HG03139 (cell line): ENCODE results near the gene IPO11.

Experiments used
- ATAC-seq: cut with Tn5 transposase; IDR thresholded peaks from one replicate; pipeline ENCODE4 v1.9.1; 2021; ENCODE audit not compliant: unreplicated experiment

IPO11 gene

DNA sequence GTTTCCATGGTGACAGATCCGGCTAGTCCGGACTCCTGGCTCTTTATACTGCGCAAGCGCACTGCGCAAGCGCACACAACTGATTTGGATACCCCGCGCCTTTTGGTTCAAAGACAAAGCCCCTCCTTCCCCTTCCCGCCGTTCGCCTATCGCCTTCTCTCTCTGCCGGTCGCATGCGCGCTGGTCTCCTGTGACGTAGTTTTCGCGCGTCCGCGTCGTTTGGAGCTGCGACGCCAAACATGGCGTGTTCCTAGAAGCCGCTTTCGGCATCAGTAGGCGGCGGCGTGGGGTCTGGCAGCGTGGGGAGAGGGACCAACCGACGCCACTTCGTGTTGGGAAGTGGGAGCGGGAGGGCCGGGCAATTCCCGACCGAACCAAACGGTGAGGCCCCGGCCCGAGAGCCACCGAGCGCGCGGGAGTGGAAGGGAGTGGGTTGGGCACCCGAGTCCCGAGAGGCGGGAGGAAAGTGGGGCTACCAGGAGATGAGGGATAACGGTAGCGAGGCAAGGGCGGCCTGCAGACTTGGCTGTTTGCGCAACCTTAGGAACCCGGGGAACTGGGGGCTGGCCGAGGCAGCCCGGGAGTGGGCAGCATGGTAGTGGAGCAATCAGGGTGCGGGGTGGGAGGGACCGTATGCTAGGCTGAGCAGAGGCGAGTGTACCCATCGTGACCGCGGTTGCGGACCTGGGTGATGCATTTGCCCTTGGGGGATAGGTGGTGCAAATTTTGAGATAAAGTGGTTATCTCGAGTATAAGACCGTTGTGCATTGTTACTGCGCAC lies at the start of gene IPO11:
TSS of gene IPO11 (plus strand) at position 215 of the 781 bp plus-strand sequence. CDS start 24,517 bp downstream, outside the sequence.
- peak; percentile 95 for ATAC-seq

DNA sequence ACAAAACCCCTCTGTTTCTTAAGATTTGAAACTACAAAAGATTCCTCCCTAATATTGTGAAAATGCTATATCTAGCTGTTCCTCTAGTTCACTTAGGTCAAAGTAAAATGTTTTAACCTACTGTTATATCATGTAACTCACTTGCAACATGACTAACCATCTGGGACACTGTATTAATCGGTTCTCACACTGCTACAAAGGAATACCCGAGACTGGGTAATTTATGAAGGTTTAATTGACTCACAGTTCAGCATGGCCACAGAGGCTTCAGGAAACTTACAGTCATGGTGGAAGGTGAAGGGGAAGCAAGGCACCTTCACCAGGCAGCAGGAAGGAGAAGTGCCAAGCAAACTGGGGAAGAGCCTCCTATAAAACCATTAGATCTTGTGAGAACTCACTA lies 43.5 kb upstream of the IPO11 start:
- no peak for ATAC-seq

DNA sequence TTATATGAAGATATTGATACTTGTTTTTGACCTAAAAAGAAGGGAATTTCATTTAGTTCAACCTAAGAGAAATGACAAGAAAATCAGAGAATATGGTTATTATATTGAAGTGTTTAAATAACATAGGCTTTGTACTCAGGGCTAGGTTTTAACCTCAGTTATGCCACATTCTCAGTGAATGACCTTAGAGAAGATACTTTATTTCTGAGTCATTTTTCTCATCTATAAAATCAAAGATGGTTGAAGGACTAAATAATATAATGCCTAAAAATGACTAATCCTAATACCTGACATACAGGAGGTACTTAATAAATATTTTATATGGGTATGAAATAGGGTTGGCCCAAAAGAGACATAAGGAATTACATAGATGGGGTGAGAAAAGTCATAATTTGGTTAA lies 41.2 kb upstream of the IPO11 start:
- ATAC-seq = no peak

GRCh38 chr5:62372600-62372999 lies 40.0 kb upstream of the IPO11 start:
- no peak for ATAC-seq

- ATAC-seq = no peak
These were observed 39.2 kb upstream of the IPO11 start for GRCh38 chr5:62373382-62373781.

- ATAC-seq = no peak
These were observed 38.5 kb upstream of the IPO11 start for GRCh38 chr5:62374090-62374489.

- ATAC-seq = no peak
These were observed 36.9 kb upstream of the IPO11 start for GRCh38 chr5:62375627-62376026.

- ATAC-seq = no peak
These were observed 36.5 kb upstream of the IPO11 start for GRCh38 chr5:62376064-62376463.

DNA sequence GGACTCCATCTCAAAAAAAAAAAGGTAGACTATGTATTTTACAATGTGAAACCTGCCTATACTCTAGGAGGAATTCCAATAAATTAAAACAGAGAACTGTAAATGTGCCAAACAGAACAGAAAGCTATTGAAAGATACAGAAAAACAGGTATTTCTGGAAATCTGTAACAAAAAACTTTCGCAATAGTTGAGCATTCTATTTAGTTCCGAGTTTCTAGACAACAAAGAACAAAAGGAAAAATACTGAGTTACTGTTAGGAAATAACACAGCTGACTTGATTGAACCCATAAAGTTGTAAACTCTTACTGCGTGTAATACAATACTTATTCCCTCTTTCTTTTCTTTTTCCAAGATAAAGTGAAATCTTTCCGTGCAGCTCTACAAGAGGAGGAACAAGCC lies 27.4 kb upstream of the IPO11 start:
- no peak for ATAC-seq

DNA sequence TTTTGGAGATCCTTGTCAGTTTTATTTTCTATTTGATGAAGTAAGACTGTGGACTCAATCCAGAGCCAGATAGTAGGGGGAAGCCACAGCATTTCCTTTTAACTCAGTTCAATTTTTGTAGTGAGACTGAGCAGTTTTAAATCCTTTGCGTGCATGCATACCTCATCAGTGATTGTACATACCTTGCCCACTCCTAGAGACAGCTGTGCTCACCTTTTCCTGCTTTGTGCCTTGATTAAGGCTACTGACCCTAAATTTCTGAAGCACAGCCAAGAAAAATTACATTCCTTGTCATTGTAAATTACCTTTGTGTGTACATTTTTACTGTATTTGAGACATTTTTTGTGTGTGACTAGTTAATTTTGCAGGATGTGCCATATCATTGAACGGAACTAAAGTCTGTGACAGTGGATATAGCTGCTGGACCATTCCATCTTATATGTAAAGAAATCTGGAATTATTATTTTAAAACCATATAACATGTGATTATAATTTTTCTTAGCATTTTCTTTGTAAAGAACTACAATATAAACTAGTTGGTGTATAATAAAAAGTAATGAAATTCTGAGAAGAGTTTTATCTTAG lies 26.7 kb upstream of the IPO11 start:
- ATAC-seq = no peak

- ATAC-seq = no peak
These were observed 25.7 kb upstream of the IPO11 start for GRCh38 chr5:62386824-62387223.

- no peak for ATAC-seq
These were observed 17.2 kb upstream of the IPO11 start for GRCh38 chr5:62395210-62395950.

DNA sequence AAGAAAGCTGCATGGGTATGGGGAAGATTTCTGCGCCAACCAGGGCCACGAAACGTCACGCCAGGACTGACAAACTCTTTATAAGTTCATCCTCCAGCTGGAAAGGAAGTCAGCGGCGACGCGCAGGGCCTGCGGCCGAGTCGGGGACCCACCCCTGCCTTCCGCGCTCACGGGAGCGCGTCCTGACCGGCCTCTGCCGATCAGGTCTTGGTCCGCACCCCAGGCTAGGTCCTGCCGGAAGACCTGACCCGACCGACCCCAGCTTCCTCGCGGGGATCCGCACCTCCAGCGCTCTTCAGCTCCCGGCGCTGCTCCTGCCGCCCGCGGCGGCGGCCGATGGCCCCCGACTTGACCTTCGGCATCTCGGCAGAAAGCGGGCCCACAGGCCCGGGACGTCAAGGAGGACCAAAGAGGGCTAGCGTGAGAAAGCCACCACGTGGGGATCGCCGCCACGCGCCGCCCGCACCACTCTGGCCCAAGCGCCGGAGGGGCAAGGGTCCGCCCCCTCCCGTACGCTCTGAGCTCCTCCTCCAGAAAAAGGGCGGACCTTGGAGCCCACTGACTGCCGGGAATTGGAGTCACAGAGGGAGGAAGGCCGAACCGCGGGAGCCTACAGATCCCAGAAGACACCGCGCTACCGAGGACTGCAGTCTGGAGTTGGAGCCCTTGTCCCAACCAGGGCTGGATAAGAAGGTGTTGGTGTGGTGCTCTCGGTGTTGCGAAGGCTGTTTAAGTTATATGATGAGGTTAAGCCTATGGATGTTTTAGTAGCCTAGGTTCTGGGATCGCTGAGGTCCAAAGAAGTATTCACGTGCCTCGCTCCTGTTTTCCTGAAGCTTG lies 8.9 kb upstream of the IPO11 start, which contains the start of gene DIMT1:
TSS of gene DIMT1 (minus strand) at position 495 of the 840 bp plus-strand sequence. CDS start at position 362, 133 bp downstream.
- ATAC-seq = peak; percentile 96

- no peak for ATAC-seq
These were observed 1.1 kb downstream of the IPO11 start for GRCh38 chr5:62413711-62414110.

DNA sequence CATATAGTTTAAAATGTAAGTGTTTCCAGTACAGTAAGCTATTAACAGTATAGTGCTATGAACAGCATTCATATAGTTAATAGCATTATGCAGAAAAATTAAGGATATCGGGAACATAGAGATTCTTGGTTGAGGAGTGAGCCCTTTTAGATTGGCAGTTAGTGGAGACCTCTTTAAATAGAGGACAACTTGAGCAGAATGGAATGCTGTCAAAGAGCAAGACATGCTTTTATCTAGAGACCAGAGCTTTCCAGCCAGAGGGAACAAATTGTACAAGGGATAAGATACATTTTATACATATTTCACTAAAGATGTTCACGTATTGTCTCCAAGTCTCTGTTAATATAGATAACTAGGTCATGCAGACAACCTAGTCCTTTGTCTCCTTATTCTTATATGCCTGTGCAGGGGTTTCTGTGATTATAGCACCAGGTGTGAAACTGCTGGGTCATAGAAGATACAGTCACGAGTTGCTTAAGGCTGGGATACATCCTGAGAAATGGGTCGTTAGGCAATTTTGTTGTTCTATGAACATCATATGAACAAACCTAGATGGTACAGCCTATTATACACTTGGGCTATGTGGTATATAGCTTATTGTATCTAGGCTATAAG lies 6.0 kb downstream of the IPO11 start:
- ATAC-seq = no peak

DNA sequence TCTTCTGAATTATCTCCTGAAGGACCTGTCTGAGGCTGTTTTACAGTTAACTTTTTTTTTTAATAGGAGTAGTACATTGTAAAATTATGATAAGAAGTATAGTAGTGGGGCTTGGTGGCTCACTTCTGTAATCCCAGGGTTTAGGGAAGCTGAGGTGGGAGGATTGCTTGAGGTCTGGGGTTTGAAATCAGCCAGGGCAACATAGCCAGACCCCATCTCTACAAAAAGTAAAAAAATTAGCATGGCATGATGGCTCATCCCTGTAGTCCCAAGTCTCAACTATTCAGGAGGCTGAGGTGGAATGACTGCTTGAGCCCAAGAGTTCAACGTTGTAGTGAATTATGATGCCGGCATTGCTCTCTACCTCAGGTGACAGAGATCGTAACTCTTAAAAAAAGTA lies 7.0 kb downstream of the IPO11 start:
- ATAC-seq = no peak

DNA sequence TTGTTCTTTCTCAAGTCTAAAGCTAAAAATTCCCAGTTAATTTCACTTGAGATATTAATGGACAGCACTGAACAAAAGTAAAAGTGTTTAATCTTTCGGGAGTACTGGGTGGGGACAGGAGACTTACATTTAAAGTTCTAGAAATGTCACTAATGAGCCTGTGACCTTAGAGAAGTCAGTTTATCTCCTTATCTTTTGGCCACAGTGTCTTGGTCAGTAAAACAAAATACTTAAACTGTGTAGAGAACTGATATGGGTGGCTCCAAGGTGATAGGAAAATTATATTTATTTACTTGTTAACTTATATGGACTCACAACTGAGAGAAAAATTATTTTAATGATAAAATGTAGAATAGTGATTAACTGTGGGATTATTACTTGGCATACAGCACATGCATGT lies 8.9 kb downstream of the IPO11 start:
- ATAC-seq = no peak

DNA sequence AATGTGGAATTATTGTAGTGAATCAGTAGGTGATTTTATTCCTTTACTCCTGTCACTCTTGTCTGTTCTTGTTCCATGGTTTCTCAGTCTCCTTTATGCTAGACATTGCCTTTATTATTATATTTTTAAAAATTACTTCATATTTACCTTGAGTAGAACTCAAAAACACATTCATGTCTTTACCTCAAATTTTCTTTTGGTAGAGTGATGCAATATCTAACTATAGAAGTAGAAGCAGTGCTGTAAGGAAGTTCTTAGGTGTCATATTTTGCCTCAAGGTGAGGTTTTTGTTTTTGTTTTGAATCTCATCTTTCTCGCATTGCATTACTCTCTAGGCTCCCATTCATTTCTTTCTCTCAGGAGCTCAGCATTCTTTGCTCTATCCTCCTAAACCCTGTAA lies 12.2 kb downstream of the IPO11 start:
- no peak for ATAC-seq

DNA sequence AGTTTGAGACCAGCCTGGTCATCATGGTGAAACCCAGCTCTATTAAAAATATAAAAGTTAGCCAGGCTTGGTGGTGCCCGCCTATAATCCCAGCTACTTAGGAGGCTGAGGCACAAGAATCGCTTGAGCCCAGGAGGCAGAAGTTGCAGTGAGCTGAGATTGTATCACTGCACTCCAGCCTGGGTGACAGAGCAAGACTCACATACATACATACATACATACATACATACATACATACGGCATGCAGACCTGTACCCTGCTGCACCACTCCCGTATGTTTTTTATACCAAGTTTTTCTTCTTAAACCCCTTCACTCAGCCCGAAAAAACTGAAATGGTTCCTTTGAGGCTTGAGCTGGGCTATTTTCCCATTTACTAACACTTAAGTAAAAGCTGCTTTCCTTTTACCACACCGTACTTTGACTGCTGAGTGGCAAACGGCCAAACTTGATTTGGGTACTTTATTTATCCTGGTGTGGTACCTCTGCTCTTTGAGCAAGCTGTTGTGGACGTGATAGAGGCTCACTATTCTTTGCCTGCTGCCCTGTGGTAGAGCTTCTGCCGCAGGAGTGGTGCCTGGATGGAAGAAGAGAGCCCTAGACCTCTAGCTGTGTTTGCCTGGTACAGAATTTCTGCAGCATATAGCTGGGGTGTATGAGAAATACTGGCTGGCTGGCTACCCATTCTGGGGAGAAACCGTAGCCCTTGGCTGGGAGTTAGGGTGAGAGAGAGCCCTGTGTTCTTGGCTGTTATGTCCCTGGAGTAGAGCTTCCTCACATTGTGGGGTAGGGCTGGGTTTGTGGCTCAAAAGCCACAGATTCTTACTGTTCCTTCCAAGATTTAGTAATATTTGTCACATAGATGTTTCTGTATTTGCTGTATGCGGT lies 19.4 kb downstream of the IPO11 start:
- ATAC-seq = no peak

- no peak for ATAC-seq
These were observed 20.1 kb downstream of the IPO11 start for GRCh38 chr5:62432621-62433064.
